ENCODE measurements around the gene SIL1. TPM values are rescaled to one million over a fixed set of nuclear protein-coding genes. Genes with fewer than 3 reads are reported as not detected.

SIL1 gene
- polyA plus RNA-seq, 1 experiment, result 90.5 TPM

GRCh38 chr5:139088024-139088423 lies 110.1 kb downstream of the SIL1 start:
- TF ChIP-seq, protein P1, sequence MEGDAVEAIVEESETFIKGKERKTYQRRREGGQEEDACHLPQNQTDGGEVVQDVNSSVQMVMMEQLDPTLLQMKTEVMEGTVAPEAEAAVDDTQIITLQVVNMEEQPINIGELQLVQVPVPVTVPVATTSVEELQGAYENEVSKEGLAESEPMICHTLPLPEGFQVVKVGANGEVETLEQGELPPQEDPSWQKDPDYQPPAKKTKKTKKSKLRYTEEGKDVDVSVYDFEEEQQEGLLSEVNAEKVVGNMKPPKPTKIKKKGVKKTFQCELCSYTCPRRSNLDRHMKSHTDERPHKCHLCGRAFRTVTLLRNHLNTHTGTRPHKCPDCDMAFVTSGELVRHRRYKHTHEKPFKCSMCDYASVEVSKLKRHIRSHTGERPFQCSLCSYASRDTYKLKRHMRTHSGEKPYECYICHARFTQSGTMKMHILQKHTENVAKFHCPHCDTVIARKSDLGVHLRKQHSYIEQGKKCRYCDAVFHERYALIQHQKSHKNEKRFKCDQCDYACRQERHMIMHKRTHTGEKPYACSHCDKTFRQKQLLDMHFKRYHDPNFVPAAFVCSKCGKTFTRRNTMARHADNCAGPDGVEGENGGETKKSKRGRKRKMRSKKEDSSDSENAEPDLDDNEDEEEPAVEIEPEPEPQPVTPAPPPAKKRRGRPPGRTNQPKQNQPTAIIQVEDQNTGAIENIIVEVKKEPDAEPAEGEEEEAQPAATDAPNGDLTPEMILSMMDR (IDR thresholded peaks at IDR 0.05; ENCODE audit: insufficient read depth, low read depth, low read length), result no peak
- no peak for DNase-seq (ENCODE audit: low read depth)
- Histone ChIP-seq H3K36me3 (ENCODE audit: control insufficient read depth, insufficient read depth, low read length) (no peaks in the 10 kb centered on the region), H3K4me3 (ENCODE audit: low read depth, low read length) (no peak overlapping the region), H3K27me3 (ENCODE audit: control insufficient read depth, insufficient read depth, low read length) (no peaks in the 10 kb centered on the region)
- ChIA-PET POLR2A (interaction anchor here (0.6 kb wide), 1 partner anchor 12 kb away, joined by 4 read pairs; no protein-coding TSS in a partner anchor), CTCF (no interaction called here)

- Histone ChIP-seq H3K36me3 (ENCODE audit: control insufficient read depth, insufficient read depth, low read length) (no peaks in the 10 kb centered on the region), H3K4me3 (ENCODE audit: low read depth, low read length) (no peak overlapping the region), H3K27me3 (ENCODE audit: control insufficient read depth, insufficient read depth, low read length) (no peaks in the 10 kb centered on the region)
- TF ChIP-seq, protein P1 (IDR thresholded peaks at IDR 0.05; ENCODE audit: insufficient read depth, low read depth, low read length), result no peak
- ChIA-PET CTCF (no interaction called here), POLR2A (no interaction called here)
- no peak for DNase-seq (ENCODE audit: low read depth)
Observed at GRCh38 chr5:139082813-139083498, 115.2 kb downstream of the SIL1 start.

DNA sequence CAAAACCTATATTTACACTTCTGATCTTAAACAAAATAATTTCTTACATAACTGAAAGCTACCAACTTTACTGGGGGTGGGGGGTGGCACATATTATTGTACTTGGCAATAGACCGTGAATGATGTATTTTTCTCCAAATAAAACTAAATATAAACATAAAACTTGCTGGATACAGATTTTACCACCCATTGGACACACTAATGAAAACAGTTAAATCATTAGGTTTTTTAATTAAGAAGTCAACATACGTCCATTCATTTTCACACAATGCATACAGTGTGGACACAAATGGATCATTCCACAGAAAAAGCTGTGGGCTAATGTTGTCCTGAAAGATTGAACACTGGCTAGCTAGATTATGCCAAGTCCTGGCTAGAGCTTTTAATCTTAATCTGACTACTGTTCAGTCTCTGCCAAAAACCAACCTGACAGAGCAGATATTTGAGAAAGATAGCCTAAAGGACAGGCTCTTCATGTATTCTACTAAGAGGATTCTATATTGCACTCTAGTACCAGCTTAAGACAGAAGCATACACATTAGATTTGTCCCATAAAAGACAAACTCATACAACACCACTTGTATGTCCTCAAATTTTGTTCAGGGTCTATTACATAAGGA lies 118.1 kb downstream of the SIL1 start:
- no peaks in the 10 kb centered on the region for H3K36me3 ChIP-seq (ENCODE audit: control insufficient read depth, insufficient read depth, low read length)
- ChIA-PET POLR2A (interaction anchor here (0.6 kb wide), 1 partner anchor 264 kb away, joined by 3 read pairs; no protein-coding TSS in a partner anchor), CTCF (interaction anchor here (0.6 kb wide), 1 partner anchor 87 kb away, joined by 3 read pairs; no protein-coding TSS in a partner anchor)
- no peak overlapping the region for H3K4me3 ChIP-seq (ENCODE audit: low read depth, low read length)
- no peak for DNase-seq (ENCODE audit: low read depth)
- H3K27me3 ChIP-seq (ENCODE audit: control insufficient read depth, insufficient read depth, low read length), result no peaks in the 10 kb centered on the region
- TF ChIP-seq, protein P1 (IDR thresholded peaks at IDR 0.05; ENCODE audit: insufficient read depth, low read depth, low read length), result no peak

DNA sequence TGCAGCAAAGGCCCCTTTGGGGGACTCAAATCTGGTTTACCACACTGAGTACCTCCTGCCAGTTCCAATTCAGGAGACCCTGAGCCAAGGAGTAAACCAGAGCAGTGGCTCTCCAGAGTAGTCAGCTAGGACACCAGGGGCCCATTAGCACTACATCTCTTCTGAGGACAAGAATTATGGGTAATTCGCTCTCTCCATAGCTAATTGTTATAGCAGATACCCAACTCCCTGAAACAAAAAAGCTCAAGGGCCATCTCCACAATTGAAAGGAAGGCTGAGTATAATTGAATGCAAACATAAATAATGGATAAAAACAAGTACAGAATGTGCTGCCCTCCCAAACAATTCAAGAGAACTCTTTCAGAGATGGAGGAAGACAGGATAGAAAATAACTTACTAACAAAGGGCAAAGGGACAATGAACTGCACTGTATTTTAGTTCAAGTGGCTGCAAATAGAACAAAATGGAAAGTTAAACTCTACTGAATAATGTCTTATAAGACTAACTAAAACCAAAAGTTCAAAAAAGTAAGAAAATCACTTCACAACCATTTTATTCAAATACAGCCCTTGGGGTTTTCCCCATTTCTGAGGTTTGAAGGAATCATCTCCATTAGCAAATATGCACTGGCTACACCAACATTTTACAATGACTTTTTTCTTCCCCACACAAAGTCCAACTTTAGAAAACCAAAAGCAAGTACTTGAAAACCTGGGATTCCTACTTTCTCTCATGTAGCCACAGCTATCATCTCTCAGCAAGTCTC lies 118.8 kb downstream of the SIL1 start:
- TF ChIP-seq, protein P1 (IDR thresholded peaks at IDR 0.05; ENCODE audit: insufficient read depth, low read depth, low read length), result no peak
- Histone ChIP-seq H3K36me3 (ENCODE audit: control insufficient read depth, insufficient read depth, low read length) (no peaks in the 10 kb centered on the region), H3K27me3 (ENCODE audit: control insufficient read depth, insufficient read depth, low read length) (no peaks in the 10 kb centered on the region), H3K4me3 (ENCODE audit: low read depth, low read length) (no peak overlapping the region)
- no peak for DNase-seq (ENCODE audit: low read depth)
- ChIA-PET CTCF (interaction anchor here (0.6 kb wide), 1 partner anchor 86 kb away, joined by 3 read pairs; no protein-coding TSS in a partner anchor), POLR2A (no interaction called here)

DNA sequence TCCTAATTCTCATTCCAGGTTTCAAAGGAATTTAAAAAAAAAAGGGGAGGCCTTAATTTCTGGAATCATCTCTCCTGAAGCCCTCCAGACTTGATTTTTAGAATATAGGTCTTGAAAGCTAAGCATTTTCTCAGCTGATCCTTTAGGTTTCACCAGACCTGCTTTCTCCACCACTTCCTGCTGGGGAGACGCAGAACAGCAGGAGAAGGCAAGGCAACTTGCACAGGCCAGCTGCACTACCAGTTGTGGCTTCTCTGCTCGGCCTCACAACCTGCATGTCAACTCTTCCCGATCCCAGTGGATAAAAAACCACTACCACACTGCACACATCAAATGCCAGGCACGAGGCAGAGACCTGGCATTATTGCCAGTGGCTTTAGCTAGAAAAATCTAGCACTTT lies 119.8 kb downstream of the SIL1 start:
- ChIA-PET POLR2A (no interaction called here), CTCF (no interaction called here)
- no peak for DNase-seq (ENCODE audit: low read depth)
- H3K4me3 ChIP-seq (ENCODE audit: low read depth, low read length), result no peak overlapping the region
- TF ChIP-seq, protein P1 (IDR thresholded peaks at IDR 0.05; ENCODE audit: insufficient read depth, low read depth, low read length), result no peak
- H3K36me3 ChIP-seq (ENCODE audit: control insufficient read depth, insufficient read depth, low read length), result no peaks in the 10 kb centered on the region
- no peaks in the 10 kb centered on the region for H3K27me3 ChIP-seq (ENCODE audit: control insufficient read depth, insufficient read depth, low read length)

All from BJ (cell line).